H1 (cell line): ENCODE data around the gene SLC35E1. TPM values are rescaled to one million over a fixed set of nuclear protein-coding genes. Genes with fewer than 3 reads are reported as not detected.

ENCODE experiments used
- CTCF ChIA-PET: fragments of 300-600 bp; sonication (Branson Sonifier 250); formaldehyde crosslinking; loops from one replicate; lab custom pipeline; 2021; ENCODE audit not compliant: partially characterized antibody; lab: Charles Lee
- POLR2A ChIA-PET: fragments of 300-600 bp; sonication (Branson Sonifier 250); formaldehyde crosslinking; loops from one replicate; lab custom pipeline; 2021; ENCODE audit warnings: inconsistent platforms; ENCODE audit not compliant: partially characterized antibody; lab: Charles Lee
- DNase-seq, 2 experiments: peaks; one replicate each; pipeline versions ENCODE4 v3.0.0 to v3.0.0-alpha.2; 2010 to 2022; ENCODE audit warnings: low spot score in 2 of 2, low read depth in 1 of 2, mixed read lengths in 1 of 2
- FAIRE-seq: peaks from 2 replicates; lab custom pipeline; 2011; peaks lifted over from hg19 to GRCh38; lab: Jason Lieb, UNC
- H2AFZ ChIP-seq: 2 replicates; pipeline ENCODE4 v1.8.1; 2012; ENCODE audit warnings: low read length, inconsistent platforms
- H2AK5ac ChIP-seq: 2 replicates; pipeline ENCODE4 v1.6.1; 2013; ENCODE audit warnings: low read depth, low read length
- H2BK120ac ChIP-seq: replicated peaks from 2 replicates; pipeline ENCODE3; 2013; ENCODE audit warnings: low read depth, low read length, inconsistent platforms
- H2BK12ac ChIP-seq: 2 replicates; pipeline ENCODE4 v1.6.1; 2013; ENCODE audit warnings: low read depth, low read length
- H2BK15ac ChIP-seq: 2 replicates; pipeline ENCODE4 v1.6.1; 2013; ENCODE audit warnings: low read length
- H2BK20ac ChIP-seq: 2 replicates; pipeline ENCODE4 v1.6.1; 2013; ENCODE audit warnings: low read length
- H2BK5ac ChIP-seq: 2 replicates; pipeline ENCODE4 v1.6.1; 2013; ENCODE audit warnings: low read depth, low read length
- H3K14ac ChIP-seq: 2 replicates; pipeline ENCODE4 v1.6.1; 2013; ENCODE audit warnings: inconsistent platforms; ENCODE audit not compliant: insufficient read length
- H3K18ac ChIP-seq: 2 replicates; pipeline ENCODE4 v1.6.1; 2013; ENCODE audit warnings: low read length; ENCODE audit errors: extremely low read depth
- H3K23ac ChIP-seq: 2 replicates; pipeline ENCODE4 v1.6.1; 2013; ENCODE audit warnings: inconsistent platforms; ENCODE audit not compliant: insufficient read length
- H3K23me2 ChIP-seq: 2 replicates; pipeline ENCODE4 v1.6.1; 2013; ENCODE audit warnings: low read depth, low read length
- H3K27ac ChIP-seq: 2 replicates; pipeline ENCODE4 v1.6.1; 2011; ENCODE audit warnings: low read depth, low read length, inconsistent platforms
- H3K27me3 ChIP-seq, 4 experiments: replicated peaks in 1 of 4; 1 replicate in 1 of 4; 2 replicates in 3 of 4; pipeline versions ENCODE4 v1.6.1 to v1.8.1; 2011 to 2013; ENCODE audit warnings: low read length in 3 of 4, mild to moderate bottlenecking in 3 of 4, inconsistent platforms in 2 of 4, mixed read lengths in 2 of 4, moderate library complexity in 1 of 4; ENCODE audit not compliant: control insufficient read depth in 3 of 4, insufficient read depth in 3 of 4; ENCODE audit errors: extremely low read depth in 1 of 4
- H3K36me3 ChIP-seq, 4 experiments: 2 replicates each; pipeline versions ENCODE4 v1.6.1 to v1.8.1; 2011 to 2013; ENCODE audit warnings: mild to moderate bottlenecking in 4 of 4, low read length in 3 of 4, moderate library complexity in 2 of 4, control low read depth in 1 of 4, inconsistent platforms in 1 of 4; ENCODE audit not compliant: insufficient read depth in 4 of 4, control insufficient read depth in 2 of 4
- H3K4ac ChIP-seq: replicated peaks from 2 replicates; pipeline ENCODE3; 2013; ENCODE audit warnings: low read length, low read depth, mixed read lengths, inconsistent platforms; ENCODE audit not compliant: insufficient read length
- H3K4me1 ChIP-seq, 4 experiments: replicated peaks in 1 of 4; 1 replicate in 1 of 4; 2 replicates in 3 of 4; pipeline versions ENCODE4 v1.6.1 to v1.8.1; 2011 to 2013; ENCODE audit warnings: low read length in 3 of 4, inconsistent platforms in 2 of 4, mixed read lengths in 1 of 4; ENCODE audit not compliant: insufficient read depth in 4 of 4, control insufficient read depth in 3 of 4
- H3K4me2 ChIP-seq, 2 experiments: 2 replicates each; pipeline versions ENCODE4 v1.6.1 to v1.8.1; 2011 to 2013; ENCODE audit warnings: low read depth in 2 of 2, low read length in 2 of 2, control low read depth in 1 of 2, inconsistent platforms in 1 of 2, mild to moderate bottlenecking in 1 of 2; ENCODE audit not compliant: insufficient read depth in 1 of 2
- H3K4me3 ChIP-seq, 4 experiments: fragments of 200-600, 300-600 bp in 1 of 4; sonication (generic), shearing (Covaris generic), sonication (Bioruptor Twin) in 1 of 4; 2 replicates each; pipeline versions ENCODE4 v1.5.1 to v1.8.1; 2011 to 2016; ENCODE audit warnings: low read length in 4 of 4, low read depth in 3 of 4, control low read depth in 2 of 4, inconsistent platforms in 2 of 4, mild to moderate bottlenecking in 2 of 4, mixed read lengths in 1 of 4, moderate library complexity in 1 of 4; ENCODE audit not compliant: insufficient read depth in 2 of 4; ENCODE audit errors: extremely low read depth in 1 of 4
- H3K56ac ChIP-seq: replicated peaks from 2 replicates; pipeline ENCODE3; 2013; ENCODE audit warnings: low read depth, mild to moderate bottlenecking, mixed read lengths, low read length, inconsistent platforms; ENCODE audit not compliant: insufficient read length
- H3K79me1 ChIP-seq: 2 replicates; pipeline ENCODE4 v1.6.1; 2013; ENCODE audit warnings: low read depth, low read length, control low read depth
- H3K79me2 ChIP-seq, 2 experiments: 2 replicates each; pipeline versions ENCODE4 v1.6.1 to v1.8.1; 2012 to 2013; ENCODE audit warnings: low read length in 2 of 2, mild to moderate bottlenecking in 2 of 2, inconsistent platforms in 1 of 2; ENCODE audit not compliant: insufficient read depth in 2 of 2, control insufficient read depth in 1 of 2
- H3K9ac ChIP-seq, 4 experiments: replicated peaks in 1 of 4; 1 replicate in 1 of 4; 2 replicates in 3 of 4; pipeline versions ENCODE4 v1.6.1 to v1.8.1; 2011 to 2013; ENCODE audit warnings: low read depth in 3 of 4, low read length in 3 of 4, control low read depth in 2 of 4, mild to moderate bottlenecking in 2 of 4, moderate library complexity in 2 of 4, inconsistent platforms in 1 of 4; ENCODE audit errors: extremely low read depth in 1 of 4
- H3K9me3 ChIP-seq, 2 experiments: 2 replicates each; pipeline versions ENCODE4 v1.6.1 to v1.8.1; 2012 to 2013; ENCODE audit warnings: mild to moderate bottlenecking in 2 of 2, moderate library complexity in 2 of 2, control low read depth in 1 of 2, inconsistent platforms in 1 of 2, low read depth in 1 of 2, low read length in 1 of 2, mixed read lengths in 1 of 2; ENCODE audit not compliant: insufficient read depth in 2 of 2
- H4K20me1 ChIP-seq, 2 experiments: replicated peaks in 1 of 2; 2 replicates each; pipeline versions ENCODE3 to v1.8.1; 2011 to 2013; ENCODE audit warnings: inconsistent platforms in 2 of 2, low read length in 2 of 2, mild to moderate bottlenecking in 1 of 2; ENCODE audit not compliant: insufficient read depth in 2 of 2, control insufficient read depth in 1 of 2
- H4K5ac ChIP-seq: 2 replicates; pipeline ENCODE4 v1.6.1; 2013; ENCODE audit warnings: low read length, low read depth, mixed read lengths, inconsistent platforms; ENCODE audit not compliant: insufficient read length
- H4K8ac ChIP-seq: 2 replicates; pipeline ENCODE4 v1.8.0; 2013; ENCODE audit warnings: mild to moderate bottlenecking, moderate library complexity, low read length, inconsistent platforms; ENCODE audit not compliant: insufficient read depth; ENCODE audit errors: extremely low read depth
- H4K91ac ChIP-seq: replicated peaks from 2 replicates; pipeline ENCODE3; 2013; ENCODE audit warnings: low read length, mixed read lengths, inconsistent platforms; ENCODE audit not compliant: insufficient read length
- ATF3 ChIP-seq: IDR thresholded peaks from 2 replicates; pipeline ENCODE4 v1.6.1; 2011; ENCODE audit warnings: low read depth, mild to moderate bottlenecking, low read length; ENCODE audit not compliant: insufficient read depth
- BRCA1 ChIP-seq: IDR thresholded peaks from 2 replicates; pipeline ENCODE4 v1.6.1; 2012; ENCODE audit warnings: low read depth, low read length, improper control_type of control experiment
- KDM1A ChIP-seq: fragments of 200-600, 300-600 bp; sonication (generic); IDR thresholded peaks from 2 replicates; pipeline ENCODE4 v1.7.1; 2016; ENCODE audit warnings: mild to moderate bottlenecking, low read length, borderline replicate concordance
- NANOG ChIP-seq: IDR thresholded peaks from 2 replicates; pipeline ENCODE4 v1.6.1; 2011; ENCODE audit warnings: low read length, low read depth, mild to moderate bottlenecking, inconsistent platforms; ENCODE audit not compliant: insufficient read depth, poor library complexity, severe bottlenecking
- SRF ChIP-seq: IDR thresholded peaks from 2 replicates; pipeline ENCODE4 v1.6.1; 2011; ENCODE audit warnings: mild to moderate bottlenecking, low read depth, low read length, moderate library complexity
- USF2 ChIP-seq: IDR thresholded peaks from 2 replicates; pipeline ENCODE4 v1.6.1; 2011; ENCODE audit warnings: low read length, improper control_type of control experiment
- YY1 ChIP-seq: IDR thresholded peaks from 2 replicates; pipeline ENCODE4 v1.6.1; 2011; ENCODE audit warnings: low read depth, mild to moderate bottlenecking, low read length
- WGBS, 2 experiments: shearing (Covaris generic) in 1 of 2; methylation state at CpG; one replicate each; pipeline versions ENCODE4 v1.1.6 to v1.1.7; 2013 to 2015; ENCODE audit warnings: low lambda C conversion rate in 2 of 2, mixed read lengths in 2 of 2, inconsistent platforms in 1 of 2, low coverage in 1 of 2, missing lambda C conversion rate in 1 of 2; ENCODE audit not compliant: insufficient replicate concordance in 2 of 2, insufficient coverage in 1 of 2, insufficient read length in 1 of 2; ENCODE audit errors: extremely low coverage in 1 of 2, missing lambda C conversion rate in 1 of 2; 5-methylcytosine and 5-hydroxymethylcytosine counted together
- polyA plus RNA-seq, 7 experiments: library from polyadenylated mRNA; depleted of rRNA in 3 of 7; stranded (reverse) in 5 of 7; unstranded in 2 of 7; fragments of >200 nt in 5 of 7; fragments of 200-250 nt in 2 of 7; gene quantifications; 1 replicate in 5 of 7; 2 replicates in 1 of 7; 4 replicates in 1 of 7; pipeline versions ENCODE4 v1.2.1 to v1.2.3, GENCODE V29; 2011 to 2013; ENCODE audit warnings: missing spikeins in 2 of 7, mixed read lengths in 2 of 7
- total RNA-seq: library from RNA; stranded (reverse); fragmentation: NEBNext Ultra II Directional; extraction: Animal tissue kit (Norgen Biotek cat#: 25700); gene quantifications from 2 replicates; pipeline ENCODE4 v1.2.1, GENCODE V29; 2021

Gene SLC35E1
- total and polyA plus RNA-seq, 2 of the 8 experiments (the other 6 are each of a cell fraction or from before 2014, with no cell fraction given), result 26.0 to 31.9 TPM

- FAIRE-seq (no peak), DNase-seq (no peak)
- Histone ChIP-seq H3K27me3 (no peaks in the 10 kb centered on the region; a peak in 1 of 7 replicates), H2AFZ (no peak overlapping the region), H2BK5ac (no peak overlapping the region), H3K4me2 (no peak overlapping the region), H4K91ac (no peak overlapping the region), H2BK15ac (no peak overlapping the region), H3K36me3 (peaks cover 11 to 40% (median 15%) of the 10 kb centered on the region in 4 experiments), H3K4me3 (no peak overlapping the region), H3K9ac (no peak overlapping the region), H2BK12ac (no peak overlapping the region), H4K8ac (no peak overlapping the region), H3K79me2 (no peaks in the 10 kb centered on the region), H3K27ac (no peak overlapping the region), H2BK120ac (no peak overlapping the region), H3K23ac (no peak overlapping the region), H3K79me1 (no peaks in the 10 kb centered on the region; the same call in 1 of the 2 replicates), H3K4ac (no peak overlapping the region), H3K14ac (no peak overlapping the region), H2AK5ac (no peak overlapping the region), H4K20me1 (peaks cover 0 to 4% of the 10 kb centered on the region in 2 experiments), H3K18ac (no peak overlapping the region), H3K56ac (no peak overlapping the region), H2BK20ac (no peak overlapping the region), H3K9me3 (no peaks in the 10 kb centered on the region), H4K5ac (no peak overlapping the region), H3K4me1 (no peaks in the 10 kb centered on the region), H3K23me2 (no peaks in the 10 kb centered on the region)
- ChIA-PET POLR2A (interaction anchor here (1.5 to 1.7 kb wide), 2 partner anchors 11 to 13 kb away, joined by 3 read pairs; no protein-coding TSS in a partner anchor), CTCF (no interaction called here)
- 91% methylated on average over 8 of the region's 8 CpGs; no CpG with 5 or more reads in 1 of the 2 experiments for WGBS, 2 experiments
- no peak for TF ChIP-seq NANOG
- TF ChIP-seq USF2, result no peak
- no peak for TF ChIP-seq KDM1A
- TF ChIP-seq BRCA1, result no peak
- TF ChIP-seq SRF, result no peak
- no peak for TF ChIP-seq YY1
- TF ChIP-seq ATF3, result no peak
These were observed 10.8 kb downstream of the SLC35E1 start for GRCh38 chr19:16561382-16561781.
